GM18520 (cell line): ENCODE data around the gene NDUFA13.

Source experiments
- ATAC-seq: cut with Tn5 transposase; IDR thresholded peaks from one replicate; pipeline ENCODE4 v1.9.1; 2021; ENCODE audit not compliant: unreplicated experiment

Gene NDUFA13

DNA sequence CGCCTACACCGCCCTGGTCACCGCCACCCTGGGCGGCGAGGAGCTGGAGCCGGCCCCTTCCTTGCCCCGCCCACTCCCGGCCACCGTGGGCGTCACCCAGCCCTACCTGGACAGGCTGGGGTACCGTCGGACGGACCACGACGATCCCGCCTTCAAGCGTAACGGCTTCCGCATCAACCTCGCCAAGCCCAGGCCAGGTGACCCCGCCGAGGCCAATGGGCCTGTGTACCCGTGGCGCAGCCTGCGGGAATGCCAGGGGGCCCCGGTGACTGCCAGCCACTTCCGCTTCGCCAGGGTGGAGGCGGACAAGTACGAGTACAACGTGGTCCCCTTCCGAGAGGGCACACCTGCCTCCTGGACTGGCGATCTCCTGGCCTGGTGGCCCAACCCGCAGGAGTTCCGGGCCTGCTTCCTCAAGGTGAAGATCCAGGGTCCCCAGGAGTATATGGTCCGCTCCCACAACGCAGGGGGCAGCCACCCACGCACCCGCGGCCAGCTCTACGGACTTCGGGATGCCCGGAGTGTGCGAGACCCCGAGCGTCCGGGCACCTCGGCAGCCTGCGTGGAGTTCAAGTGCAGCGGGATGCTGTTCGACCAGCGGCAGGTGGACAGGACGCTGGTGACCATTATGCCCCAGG, 29.0 kb downstream of the NDUFA13 start:
- ATAC-seq = no peak

DNA sequence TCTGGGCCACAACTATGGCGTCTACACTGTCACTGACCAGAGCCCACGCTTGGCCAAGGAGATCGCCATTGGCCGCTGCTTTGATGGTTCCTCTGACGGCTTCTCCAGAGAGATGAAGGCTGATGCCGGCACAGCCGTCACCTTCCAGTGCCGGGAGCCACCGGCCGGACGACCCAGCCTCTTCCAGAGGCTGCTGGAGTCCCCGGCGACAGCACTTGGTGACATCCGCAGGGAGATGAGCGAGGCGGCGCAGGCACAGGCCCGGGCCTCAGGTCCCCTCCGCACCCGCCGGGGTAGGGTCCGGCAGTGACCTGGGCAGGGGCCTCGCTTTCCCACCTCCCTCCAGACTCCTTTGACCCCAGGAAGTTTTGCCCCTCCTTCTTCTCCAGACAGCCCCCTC, 29.7 kb downstream of the NDUFA13 start:
- ATAC-seq = no peak

DNA sequence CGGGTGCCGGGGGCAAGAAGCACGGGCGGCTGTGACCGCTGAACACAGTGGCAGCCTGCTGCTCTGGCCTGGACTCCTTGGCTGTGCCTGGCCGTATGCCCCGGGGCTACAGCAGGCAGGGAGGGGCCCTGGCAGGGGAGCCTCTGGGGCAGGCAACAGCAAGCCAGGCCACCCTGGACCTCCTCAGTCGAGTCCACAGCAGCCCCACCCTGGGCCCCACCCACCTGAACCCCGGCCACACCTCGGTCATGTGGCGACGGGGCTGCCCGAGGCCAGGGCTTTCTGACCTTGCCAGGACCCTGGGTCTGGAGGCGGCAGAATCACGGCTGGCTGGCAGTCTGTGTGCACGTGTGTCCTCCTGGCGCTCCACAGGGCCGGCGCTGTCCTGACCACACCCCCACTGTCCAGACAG, 30.7 kb downstream of the NDUFA13 start:
- no peak for ATAC-seq

DNA sequence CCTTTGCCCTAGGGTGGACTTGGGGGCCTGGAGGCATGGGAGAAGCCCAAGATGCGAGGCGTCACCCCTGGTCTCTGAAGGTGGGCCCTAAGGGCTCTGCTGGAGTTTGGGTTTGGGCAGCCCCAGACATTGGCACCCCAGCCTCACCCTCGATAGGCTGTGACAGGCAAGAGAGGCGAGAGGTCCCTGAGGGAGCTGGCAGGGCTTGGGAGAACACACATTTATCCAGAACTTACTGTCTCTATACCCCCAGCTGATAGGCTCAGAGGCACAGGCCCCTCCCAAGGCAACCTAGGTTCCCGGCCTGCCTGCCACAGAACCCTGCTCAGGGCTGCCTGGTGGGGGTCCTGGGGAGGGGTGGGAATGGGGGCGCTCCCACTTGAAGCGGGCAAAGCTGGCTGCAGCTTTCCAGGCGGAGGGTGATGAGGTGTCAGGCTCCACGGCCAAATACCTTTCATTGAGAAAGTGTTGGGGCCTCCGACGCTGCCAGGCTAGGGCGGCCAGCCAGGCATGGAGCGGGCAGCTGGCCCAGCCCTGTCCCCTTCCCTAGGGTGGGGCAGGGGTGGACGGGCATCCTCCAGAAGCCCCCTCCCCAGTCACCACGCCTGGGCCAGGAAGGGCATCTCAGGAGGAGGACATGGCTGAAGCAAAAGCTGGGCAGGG, 31.8 kb downstream of the NDUFA13 start:
- ATAC-seq = no peak

DNA sequence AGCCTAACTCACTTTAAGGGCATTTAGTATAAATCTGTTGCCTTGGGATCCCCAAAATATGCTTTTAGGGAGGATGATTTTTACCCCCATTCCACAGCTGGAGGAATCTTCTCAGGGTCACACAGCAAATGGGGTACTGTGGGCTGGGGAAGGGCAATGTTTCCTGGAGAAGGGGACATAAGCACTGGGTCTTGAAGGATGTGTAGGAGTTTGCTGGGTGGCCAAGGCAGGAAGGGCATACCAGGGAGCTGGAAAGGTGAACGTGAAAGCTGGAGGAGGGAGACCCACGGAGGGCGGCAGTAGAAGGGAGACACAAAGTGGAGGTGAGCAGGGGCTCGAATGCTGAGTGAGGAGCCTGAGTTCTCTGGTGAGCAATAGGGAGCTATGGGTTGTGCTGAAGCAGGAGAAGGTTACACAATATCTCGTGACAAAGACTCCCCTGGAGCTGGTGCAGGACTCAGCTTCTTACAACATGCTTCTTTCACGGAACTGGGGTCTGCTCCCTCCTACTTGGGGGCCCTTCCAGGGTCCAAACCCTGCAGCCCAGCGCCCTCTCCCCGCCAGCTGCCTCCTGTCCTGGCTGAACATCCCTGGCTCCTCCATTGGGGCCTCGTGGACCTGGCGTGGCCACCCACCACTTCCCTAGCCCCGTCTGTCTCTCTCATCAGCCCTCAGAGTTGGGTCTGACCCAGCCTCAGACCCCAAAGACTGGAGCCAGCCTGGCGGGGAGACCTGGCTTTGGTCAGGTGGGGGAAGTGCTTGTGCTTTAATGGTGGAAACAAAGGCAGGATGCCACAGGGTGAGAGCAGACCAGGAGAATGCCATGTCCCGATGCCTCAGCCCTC, 33.1 kb downstream of the NDUFA13 start:
- ATAC-seq = no peak

DNA sequence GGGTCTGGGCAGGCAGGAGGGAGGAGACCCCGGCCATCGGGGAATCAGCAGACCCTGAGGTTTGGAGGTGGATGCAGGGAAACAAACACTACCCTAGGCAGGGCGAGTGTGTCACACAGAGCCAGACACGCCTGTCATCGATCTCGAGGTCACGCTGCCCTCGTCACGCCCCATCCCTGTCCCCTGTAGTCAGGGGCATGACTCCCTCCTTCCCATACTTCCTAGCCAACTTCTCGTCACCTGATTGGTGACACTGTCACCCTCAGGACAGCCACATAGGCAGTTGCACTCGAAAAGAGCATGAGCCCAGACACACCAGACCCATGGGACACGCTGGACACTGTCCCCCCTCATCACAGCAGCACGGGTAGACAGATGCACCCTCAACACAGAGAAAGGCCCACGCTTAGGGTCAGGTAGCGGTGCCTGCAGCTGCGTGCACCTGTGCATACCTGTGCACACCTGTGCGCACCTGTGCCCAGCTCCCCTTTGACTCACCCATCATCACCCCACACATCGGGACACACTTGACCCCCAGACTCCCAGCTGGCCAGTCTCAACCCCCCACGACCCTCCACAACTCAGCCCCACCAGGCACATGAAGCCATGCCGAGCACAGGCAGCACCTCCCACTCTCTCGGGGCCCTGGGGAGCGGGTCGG, 33.9 kb downstream of the NDUFA13 start:
- ATAC-seq = no peak

DNA sequence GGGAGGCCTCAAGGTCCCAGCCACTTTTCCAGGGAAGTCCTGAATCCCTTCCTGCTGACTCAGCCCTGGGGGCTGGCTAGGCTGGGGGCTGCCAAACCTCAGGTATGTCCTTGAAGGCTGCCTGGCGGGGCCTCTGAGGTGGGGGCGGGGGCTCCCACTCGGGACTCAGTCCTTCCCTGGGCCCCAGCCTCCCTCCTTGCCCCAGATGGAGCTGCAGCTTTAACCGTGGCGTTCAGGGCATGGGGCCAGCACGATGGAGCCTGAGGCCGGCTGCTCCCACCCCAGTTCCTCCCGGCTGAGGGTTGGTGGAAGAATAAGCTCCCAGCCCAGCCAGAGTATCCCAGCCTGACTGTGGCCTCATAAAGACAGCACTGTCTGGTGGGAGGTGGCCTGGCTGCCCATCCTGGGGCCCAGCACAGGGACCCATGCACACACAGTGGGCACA, 34.5 kb downstream of the NDUFA13 start:
- ATAC-seq = no peak

DNA sequence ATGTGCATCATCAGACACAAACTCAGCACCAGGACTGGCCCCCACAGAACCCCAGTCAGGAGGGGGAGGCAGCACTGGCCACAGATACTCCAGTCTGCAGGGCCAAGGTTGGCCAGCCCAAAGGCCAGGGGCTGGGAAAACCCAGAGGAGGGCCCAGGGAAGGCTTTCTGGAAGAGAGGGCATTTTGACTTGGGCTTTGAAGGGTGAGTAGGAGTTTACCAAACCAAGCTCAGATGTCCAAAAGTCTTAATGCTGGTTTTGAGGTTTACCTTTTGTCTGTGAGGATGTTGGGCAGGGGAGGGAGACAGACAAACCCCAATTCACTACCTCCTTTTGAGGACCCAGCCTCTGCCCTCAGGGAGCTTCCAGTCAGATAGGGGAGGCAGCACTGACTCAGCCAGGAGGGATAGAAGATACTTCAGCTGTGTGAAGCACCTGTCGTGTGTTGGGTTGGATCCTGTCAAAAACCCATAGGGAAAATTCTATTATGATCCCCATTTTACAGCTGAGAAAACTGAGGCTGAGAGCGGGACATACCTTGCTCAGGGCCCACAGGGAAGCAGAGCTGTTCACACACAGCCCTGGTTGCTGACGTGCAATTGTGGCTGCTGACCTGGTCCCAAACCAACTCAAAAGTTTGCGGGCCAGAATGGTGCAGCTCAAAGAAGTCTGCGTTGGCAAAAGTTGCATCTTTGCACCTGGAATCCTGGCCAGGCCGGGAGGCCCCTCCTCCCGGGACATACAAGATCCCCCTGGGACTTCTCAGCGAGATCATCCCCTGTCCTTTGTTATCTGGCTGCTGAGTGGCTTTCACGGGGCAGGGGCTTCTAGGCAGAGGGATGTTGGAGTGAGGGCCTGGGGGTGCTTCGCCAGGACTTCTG, 35.2 kb downstream of the NDUFA13 start:
- ATAC-seq = no peak

DNA sequence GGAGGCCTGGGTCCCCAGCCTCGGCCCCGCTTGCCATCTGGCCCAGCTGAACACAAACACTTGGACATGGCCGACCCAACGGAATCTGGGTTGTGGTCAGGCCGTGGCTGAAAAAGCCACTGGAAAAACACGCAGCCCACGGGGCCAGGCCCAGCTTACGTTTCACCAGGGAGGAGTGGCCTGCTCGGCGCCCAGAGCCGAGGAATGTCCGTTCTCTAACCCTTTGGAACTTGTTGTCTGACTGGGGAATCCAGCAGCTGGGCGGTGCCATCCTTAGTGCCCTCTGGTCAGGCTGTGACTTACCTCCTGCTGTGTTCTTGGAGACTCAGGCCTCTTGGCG, 35.8 kb downstream of the NDUFA13 start:
- no peak for ATAC-seq

DNA sequence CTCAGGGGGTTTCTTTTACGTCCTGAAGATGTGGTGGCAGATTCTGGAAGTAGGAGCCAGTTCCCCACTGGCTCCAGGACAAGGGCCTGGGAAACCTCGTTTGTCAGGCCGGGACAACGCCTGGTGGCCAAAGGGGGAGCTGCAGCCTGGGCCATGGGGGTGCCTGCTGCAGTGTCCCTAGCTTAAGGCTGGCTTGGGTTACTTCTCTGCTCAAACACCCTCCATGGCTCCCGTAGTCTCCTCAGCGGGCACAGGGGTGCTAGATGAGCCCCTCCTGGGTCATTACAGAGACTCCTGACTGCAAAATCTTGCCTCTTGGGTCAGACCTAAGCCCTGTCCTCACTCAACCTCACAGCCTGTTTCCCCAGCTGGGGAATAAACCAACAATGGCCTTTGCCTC, 36.8 kb downstream of the NDUFA13 start:
- no peak for ATAC-seq

DNA sequence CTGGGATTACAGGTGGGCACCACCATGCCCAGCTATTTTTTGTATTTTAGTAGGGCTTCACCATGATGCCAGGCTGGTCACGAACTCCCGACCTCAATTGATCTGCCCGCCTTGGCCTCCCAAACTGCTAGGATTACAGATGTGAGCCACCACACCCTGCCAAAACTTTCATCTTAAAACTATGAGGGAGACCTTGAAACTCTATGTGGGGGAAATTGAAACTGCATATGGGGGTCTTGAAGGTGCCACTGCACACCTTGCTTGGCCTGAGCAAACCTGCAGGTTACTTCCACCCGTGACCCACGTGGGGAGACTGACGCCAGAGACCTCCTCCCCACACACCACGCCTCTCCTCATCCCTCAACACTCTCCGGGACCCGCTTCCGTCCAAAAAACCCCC, 37.6 kb downstream of the NDUFA13 start:
- no peak for ATAC-seq

DNA sequence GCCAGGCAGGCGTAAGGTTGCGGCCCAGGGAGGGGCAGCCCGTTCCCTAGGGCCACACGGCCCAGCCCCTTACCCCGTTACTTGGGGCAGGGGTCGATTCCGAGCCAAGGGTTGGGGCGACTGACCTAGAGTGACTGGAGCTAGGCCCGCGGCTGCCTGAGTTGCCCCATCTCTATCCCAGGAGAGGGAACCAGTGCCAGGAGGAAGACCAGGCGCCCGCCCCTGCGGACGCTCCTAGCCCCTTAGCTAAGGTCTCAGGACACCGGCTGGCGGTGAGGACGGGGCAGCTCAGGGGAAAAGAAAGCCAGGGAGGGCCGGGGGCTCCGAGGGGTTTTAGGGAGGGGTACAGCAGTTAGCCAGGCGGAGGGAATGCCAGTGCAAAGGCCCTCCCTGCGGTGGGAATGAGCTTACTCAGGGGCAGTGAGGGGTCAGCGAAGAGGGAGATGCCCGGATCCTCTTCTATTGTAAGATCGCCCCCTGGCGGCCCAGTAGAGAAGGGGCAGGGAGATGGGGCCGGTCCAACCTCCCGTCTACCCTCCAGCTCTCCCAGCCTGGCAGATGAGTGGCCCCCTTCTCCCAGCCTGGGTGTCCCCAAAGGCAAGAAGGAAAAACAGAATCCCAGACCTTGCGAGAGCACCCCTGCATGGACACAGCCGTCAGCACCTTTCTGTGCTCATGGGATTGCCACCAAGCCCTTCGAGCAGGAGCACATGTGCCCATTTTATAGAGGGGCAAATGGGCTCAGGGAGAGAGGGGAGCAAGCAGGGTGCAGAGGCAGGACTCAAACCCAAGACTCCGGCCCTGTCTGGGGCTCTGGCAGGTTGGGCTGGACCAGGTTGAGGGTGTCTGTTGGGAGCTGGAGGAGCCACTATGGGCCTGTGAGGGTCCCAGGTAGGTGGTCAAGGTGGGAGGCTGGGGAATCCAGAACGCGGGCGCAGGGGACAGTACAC, 38.3 kb downstream of the NDUFA13 start:
- no peak for ATAC-seq

DNA sequence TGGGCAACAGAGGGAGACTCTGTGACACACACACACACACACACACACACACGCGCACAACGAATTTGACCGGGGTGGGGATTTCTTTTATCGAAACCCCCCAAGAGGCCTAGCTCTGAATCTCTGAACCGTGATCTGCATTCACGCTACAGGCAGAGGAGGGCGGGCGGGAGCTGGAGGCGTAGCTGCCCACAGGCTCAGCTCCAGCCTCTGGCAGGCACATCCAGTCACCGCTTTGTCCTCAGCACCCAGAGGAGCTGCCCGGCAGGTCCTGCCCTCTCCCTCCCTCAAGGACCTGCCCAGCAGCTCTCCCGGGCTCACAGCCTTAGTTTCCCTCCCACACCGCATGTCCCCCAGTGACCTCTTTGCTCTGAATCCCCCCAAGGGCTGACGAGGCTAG, 42.0 kb downstream of the NDUFA13 start:
- ATAC-seq = no peak

DNA sequence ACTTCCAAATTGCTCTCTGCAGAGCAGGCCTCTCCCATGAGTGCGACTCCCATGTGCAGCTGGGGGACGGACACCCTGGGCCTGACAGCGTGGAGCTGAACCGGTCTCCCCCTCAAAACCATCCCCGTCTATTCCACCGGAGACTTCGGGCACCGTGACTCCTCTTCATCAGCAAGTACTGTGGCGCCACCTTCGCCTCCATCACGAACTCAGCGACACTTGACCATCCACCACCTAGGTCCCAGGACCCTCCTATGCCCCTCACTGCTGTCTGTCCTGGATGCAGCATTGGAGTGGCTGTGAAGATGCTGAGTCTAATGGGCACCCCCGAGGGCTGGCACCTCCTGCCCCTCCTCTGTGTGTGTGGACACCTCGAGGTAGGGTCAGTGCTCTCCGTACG, 42.6 kb downstream of the NDUFA13 start:
- no peak for ATAC-seq

DNA sequence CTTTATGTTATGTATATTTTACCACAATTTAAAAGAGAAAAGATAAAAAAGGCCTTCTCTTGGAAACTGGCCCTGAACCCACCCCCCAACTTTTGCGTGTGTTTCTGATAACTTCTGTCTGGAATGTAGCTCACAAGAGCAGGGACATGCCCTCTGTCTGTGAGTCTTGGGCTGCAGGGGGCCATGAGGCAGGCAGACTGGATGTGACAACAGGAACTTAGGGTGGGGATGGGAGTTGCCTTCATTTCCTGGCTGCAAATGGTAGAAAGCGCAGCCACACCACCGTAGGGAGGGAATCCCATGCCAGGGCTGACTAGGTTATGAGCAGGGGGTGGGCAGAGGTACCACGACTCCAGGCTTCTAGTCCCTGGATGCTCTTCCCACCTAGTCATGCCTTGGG, 43.9 kb downstream of the NDUFA13 start:
- ATAC-seq = no peak

DNA sequence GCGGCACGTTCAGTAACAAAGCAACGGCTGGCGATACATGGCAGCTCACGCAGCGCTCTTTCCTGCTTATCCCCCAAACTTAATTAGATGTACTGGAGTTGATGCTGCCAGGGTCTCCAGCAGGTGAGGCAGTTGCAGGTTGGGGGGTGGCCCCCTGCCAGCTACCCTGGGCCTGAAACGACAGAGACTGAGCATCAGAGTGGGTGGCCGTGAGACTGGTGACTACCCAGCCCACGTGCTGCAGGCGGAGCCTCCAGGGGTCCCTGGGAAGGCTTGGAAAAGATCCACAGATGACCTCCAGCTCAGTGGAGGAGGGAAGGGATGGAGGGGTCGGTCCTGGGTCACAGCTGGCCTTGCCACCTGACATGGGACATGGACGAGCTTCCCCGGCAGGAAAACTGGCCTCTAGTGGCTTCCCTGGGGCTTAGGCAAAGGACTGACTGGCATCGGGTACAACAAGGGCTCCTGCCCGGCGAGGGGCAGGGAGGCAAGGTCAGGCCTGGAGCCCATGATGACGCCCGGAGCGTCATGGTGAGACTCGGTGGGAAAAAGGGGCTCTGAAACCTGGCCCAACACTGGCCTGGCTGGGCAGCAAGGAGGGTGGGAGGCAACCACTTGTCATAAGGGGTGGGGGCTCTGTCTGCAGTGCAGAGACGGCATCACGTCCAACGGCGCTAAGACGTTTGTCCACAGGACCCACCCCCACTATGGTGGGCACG, 46.1 kb downstream of the NDUFA13 start:
- no peak for ATAC-seq

DNA sequence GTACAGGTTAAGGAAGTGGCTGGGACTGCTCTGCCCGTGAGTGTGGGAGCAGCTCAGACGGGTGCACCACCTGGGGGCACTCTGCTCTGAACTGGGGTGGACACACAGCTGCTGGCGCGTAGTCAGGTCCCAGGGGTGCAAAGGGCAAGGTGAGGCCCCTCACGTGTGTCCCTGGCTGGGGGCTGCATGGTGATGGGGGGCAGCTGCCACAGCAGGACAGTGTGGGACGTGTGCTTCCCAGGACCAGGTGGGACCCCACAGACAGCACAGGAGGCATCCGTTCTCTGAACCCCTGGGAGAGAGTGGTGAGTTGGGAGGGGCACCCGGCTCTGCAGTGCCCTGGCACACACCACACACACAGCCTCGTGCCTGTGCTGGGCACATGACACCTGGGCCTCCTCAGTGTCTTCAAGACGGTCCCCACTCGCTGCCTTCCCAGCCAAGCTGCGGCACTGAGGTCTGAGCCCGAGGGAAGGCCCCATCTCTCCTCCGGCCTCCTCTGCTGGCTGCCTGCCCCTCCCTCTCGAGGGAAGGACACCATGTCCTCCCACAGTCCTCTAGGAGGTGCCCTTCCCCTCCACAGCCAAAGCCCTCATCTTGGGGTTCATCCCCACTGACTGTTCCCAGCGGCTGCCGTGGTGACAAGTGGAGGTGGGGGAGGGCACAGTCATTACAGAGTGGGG, 46.8 kb downstream of the NDUFA13 start:
- ATAC-seq = no peak

DNA sequence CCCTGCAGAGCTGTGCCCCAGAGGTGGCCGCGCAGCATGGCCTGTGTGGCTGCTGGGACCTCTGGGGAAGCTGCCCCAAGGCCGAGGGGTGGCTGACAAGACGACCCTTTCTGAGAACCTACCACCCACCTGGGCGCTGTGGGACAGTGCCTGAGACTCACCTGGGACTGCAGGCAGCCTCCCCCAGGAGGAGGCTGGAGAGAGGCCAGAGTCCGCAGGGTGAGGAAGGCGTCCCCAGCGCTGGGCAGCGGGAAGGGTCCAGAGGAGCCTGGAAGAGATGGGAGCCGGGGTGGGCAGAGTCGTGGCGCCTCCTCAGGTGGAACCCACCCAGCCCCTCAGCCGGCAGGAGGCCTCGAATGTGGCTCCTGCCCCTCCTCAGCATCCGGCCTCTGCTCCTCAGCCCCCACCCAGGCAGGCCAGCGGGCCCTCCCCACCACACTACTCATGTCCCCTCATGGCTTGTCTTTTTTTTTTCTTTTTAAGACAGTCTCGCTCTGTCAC, 47.4 kb downstream of the NDUFA13 start:
- ATAC-seq = no peak
